ENCODE data around the gene IFNA6. TPM values are rescaled to one million over a fixed set of nuclear protein-coding genes. Genes with fewer than 3 reads are reported as not detected.

The IFNA6 gene
- total RNA-seq, 1 donor from 2014 or later = not detected

- Mint-ChIP-seq H3K4me1 (ENCODE audit: low read depth, unreplicated experiment) (no peaks in the 10 kb centered on the region), H3K36me3 (ENCODE audit: unreplicated experiment) (no peaks in the 10 kb centered on the region), H3K27me3 (ENCODE audit: unreplicated experiment) (no peaks in the 10 kb centered on the region)
These were observed 11.6 kb upstream of the IFNA6 start for GRCh38 chr9:21362287-21362686.

GRCh38 chr9:21357479-21358460 is 7.1 kb upstream of the IFNA6 start:
- TF ChIP-seq CTCF (IDR thresholded peaks at IDR 0.05; ENCODE audit: partially characterized antibody, unreplicated experiment) = no peak
- Mint-ChIP-seq H3K27ac (ENCODE audit: unreplicated experiment) (no peak overlapping the region), H3K27me3 (ENCODE audit: unreplicated experiment) (no peaks in the 10 kb centered on the region), H3K9me3 (ENCODE audit: unreplicated experiment) (peaks cover 2% of the 10 kb centered on the region), H3K4me1 (ENCODE audit: low read depth, unreplicated experiment) (no peaks in the 10 kb centered on the region), H3K36me3 (ENCODE audit: unreplicated experiment) (no peaks in the 10 kb centered on the region), H3K4me3 (ENCODE audit: unreplicated experiment) (no peak overlapping the region)
- DNase-seq = no peak

More at GRCh38 chr9:21362287-21362686, 11.6 kb upstream of the IFNA6 start:
- H3K27ac Mint-ChIP-seq (ENCODE audit: unreplicated experiment) = no peak overlapping the region
- no peak for DNase-seq
- no peak for TF ChIP-seq CTCF (IDR thresholded peaks at IDR 0.05; ENCODE audit: partially characterized antibody, unreplicated experiment)
- H3K9me3 Mint-ChIP-seq (ENCODE audit: unreplicated experiment) = peaks cover 2% of the 10 kb centered on the region
- H3K4me3 Mint-ChIP-seq (ENCODE audit: unreplicated experiment) = no peak overlapping the region

DNA sequence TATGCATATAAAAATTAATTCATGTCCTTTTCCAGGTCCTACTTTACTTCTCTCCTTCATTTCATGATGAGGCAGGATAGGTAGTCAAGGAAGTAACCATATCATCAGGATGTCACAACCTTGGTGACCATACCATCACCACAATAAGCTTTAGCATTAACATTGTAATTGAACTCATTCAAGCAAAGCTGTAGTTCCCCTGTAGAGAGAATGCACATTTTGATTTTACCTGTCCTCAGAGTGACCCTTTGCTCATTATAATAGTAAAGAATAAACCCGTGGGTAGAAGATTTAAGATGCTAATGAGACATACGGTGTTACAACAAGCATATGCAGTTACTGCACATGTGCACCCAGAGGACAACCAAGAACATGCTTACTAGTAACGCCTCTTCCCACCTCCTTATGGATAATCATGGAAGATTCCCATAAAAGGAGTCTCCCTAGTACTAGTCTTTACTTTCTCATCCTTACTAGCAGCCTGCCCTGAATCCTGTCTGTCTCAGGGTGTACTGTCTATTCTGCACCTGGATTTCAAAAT is 2.2 kb downstream of the IFNA6 start:
- Mint-ChIP-seq H3K4me3 (ENCODE audit: unreplicated experiment) (no peak overlapping the region), H3K36me3 (ENCODE audit: unreplicated experiment) (no peaks in the 10 kb centered on the region), H3K27me3 (ENCODE audit: unreplicated experiment) (no peaks in the 10 kb centered on the region), H3K4me1 (ENCODE audit: low read depth, unreplicated experiment) (no peaks in the 10 kb centered on the region), H3K9me3 (ENCODE audit: unreplicated experiment) (peaks cover 2% of the 10 kb centered on the region), H3K27ac (ENCODE audit: unreplicated experiment) (no peak overlapping the region)
- TF ChIP-seq CTCF (IDR thresholded peaks at IDR 0.05; ENCODE audit: partially characterized antibody, unreplicated experiment) = no peak
- no peak for DNase-seq

- no peak for DNase-seq
- Mint-ChIP-seq H3K27ac (ENCODE audit: unreplicated experiment) (no peak overlapping the region), H3K27me3 (ENCODE audit: unreplicated experiment) (peaks cover 1% of the 10 kb centered on the region), H3K4me1 (ENCODE audit: low read depth, unreplicated experiment) (no peaks in the 10 kb centered on the region), H3K36me3 (ENCODE audit: unreplicated experiment) (no peaks in the 10 kb centered on the region), H3K9me3 (ENCODE audit: unreplicated experiment) (no peaks in the 10 kb centered on the region), H3K4me3 (ENCODE audit: unreplicated experiment) (no peak overlapping the region)
- TF ChIP-seq CTCF (IDR thresholded peaks at IDR 0.05; ENCODE audit: partially characterized antibody, unreplicated experiment) = no peak
These were observed 10.0 kb downstream of the IFNA6 start for GRCh38 chr9:21340735-21341134.

DNA sequence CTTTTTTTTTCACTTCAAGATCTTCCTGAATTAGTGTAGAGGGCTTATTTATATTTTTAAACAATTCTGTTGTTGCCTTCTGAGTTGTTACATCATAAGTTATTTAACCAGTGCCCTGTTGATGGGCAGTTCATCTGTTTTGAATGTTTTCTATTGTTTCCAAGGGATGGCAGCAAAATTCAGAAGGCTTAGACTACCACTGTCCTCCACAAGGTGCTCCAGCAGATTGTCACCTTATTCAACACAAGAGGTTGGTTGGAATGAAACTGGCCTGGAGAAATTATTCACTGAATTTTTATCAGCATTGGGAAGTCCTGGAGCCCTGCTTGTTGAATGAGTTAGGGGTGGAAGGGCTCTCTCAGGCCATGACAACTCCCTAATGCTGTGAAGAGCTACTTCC is 14.2 kb downstream of the IFNA6 start:
- TF ChIP-seq CTCF (IDR thresholded peaks at IDR 0.05; ENCODE audit: partially characterized antibody, unreplicated experiment) = no peak
- Mint-ChIP-seq H3K4me3 (ENCODE audit: unreplicated experiment) (no peak overlapping the region), H3K9me3 (ENCODE audit: unreplicated experiment) (no peaks in the 10 kb centered on the region), H3K27ac (ENCODE audit: unreplicated experiment) (no peak overlapping the region), H3K4me1 (ENCODE audit: low read depth, unreplicated experiment) (peaks cover 15% of the 10 kb centered on the region), H3K36me3 (ENCODE audit: unreplicated experiment) (no peaks in the 10 kb centered on the region), H3K27me3 (ENCODE audit: unreplicated experiment) (no peaks in the 10 kb centered on the region)
- no peak for DNase-seq

Data from glutamatergic neuron (in vitro differentiated cells).